Measurements from ENCODE around the gene FBXO48. TPM values are rescaled to one million over a fixed set of nuclear protein-coding genes. Genes with fewer than 3 reads are reported as not detected.

Gene FBXO48
- total and polyA plus RNA-seq, 2 of the 4 experiments (the other 2 are of a cell fraction) = 0.18 to 0.43 TPM

DNA sequence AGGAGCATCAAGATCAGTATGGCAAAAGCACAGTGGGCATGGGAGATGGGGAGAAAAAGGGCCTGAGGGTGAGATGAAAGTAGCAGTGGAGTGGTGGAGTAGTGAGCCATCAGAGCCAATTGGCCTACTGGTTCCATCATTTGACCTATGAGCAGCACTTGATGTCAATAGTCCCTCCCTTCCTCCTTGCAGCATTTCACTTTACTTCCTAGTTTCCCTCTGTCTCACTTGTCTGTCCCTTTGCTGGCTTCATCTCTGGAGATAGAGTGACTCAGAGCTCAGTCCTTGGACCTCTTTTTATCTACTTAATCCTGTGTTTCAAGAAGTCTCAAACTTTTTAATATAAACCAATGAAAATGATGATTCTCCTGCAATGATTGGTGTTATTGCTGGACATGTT lies 32.1 kb downstream of the FBXO48 start:
- no peak overlapping the region for H3K56ac ChIP-seq (ENCODE audit: extremely low read depth, insufficient read depth, low read length)
- H3K4me1 ChIP-seq (ENCODE audit: control insufficient read depth, insufficient read depth, low read length) = 0 out of 2 replicates have a peak, but pooled peaks cover 2% of the 10 kb centered on the region
- H3K27ac ChIP-seq (ENCODE audit: insufficient read depth, low read length) = no peak overlapping the region
- H2BK20ac ChIP-seq (ENCODE audit: low read depth, low read length) = no peak overlapping the region
- intact Hi-C loops (cut with micrococcal nuclease) (no loop called here), dilution Hi-C loops (cut with HindIII; ENCODE audit: low sequenced_read_pairs, unreplicated experiment) (no loop called here), in situ Hi-C loops (cut with MboI; ENCODE audit: low sequenced_read_pairs) (no loop called here)
- no peak overlapping the region for H2BK15ac ChIP-seq (ENCODE audit: low read depth, low read length)
- no peak overlapping the region for H3K4me3 ChIP-seq (ENCODE audit: insufficient read depth, low read depth, low read length)
- no TSS peak for BruUV-seq (replicated peaks)
- ChIA-PET POLR2A (ENCODE audit: unreplicated experiment) (no interaction called here), CTCF (interaction anchor here (1.0 kb wide), 1 partner anchor 313 kb away, joined by 3 read pairs; no protein-coding TSS in a partner anchor)
- no peak overlapping the region for H3K4ac ChIP-seq (ENCODE audit: low read depth, low read length)
- H3K27me3 ChIP-seq (ENCODE audit: control insufficient read depth, insufficient read depth, low read length) = peaks cover 16% of the 10 kb centered on the region
- no peaks in the 10 kb centered on the region for H3K79me1 ChIP-seq (ENCODE audit: low read depth in 1 of 2, low read length in 2 of 2)
- no peaks in the 10 kb centered on the region for H4K20me1 ChIP-seq (ENCODE audit: insufficient read depth, low read length)
- no peak overlapping the region for H2AFZ ChIP-seq (replicated peaks; ENCODE audit: low read length, poor library complexity)
- H4K91ac ChIP-seq (ENCODE audit: insufficient read depth, low read depth, low read length) = no peak overlapping the region
- H3K9me1 ChIP-seq (ENCODE audit: insufficient read depth, low read length) = no peaks in the 10 kb centered on the region
- no peak overlapping the region for H3K14ac ChIP-seq (replicated peaks; ENCODE audit: low read depth, low read length)
- H2AK9ac ChIP-seq (replicated peaks; ENCODE audit: low read depth, low read length, poor library complexity) = no peak overlapping the region
- ATAC-seq (ENCODE audit: low read depth) = no peak
- H4K8ac ChIP-seq (ENCODE audit: low read depth in 2 of 2, low read length in 2 of 2) = no peak overlapping the region
- H4K5ac ChIP-seq (ENCODE audit: low read depth, low read length) = no peak overlapping the region
- no peaks in the 10 kb centered on the region for H3K36me3 ChIP-seq (ENCODE audit: control insufficient read depth, insufficient read depth, low read length)
- no peak overlapping the region for H2AK5ac ChIP-seq (ENCODE audit: low read depth, low read length)
- no peak overlapping the region for H3K4me2 ChIP-seq (ENCODE audit: low read depth, low read length)
- H3K18ac ChIP-seq (ENCODE audit: low read depth, low read length) = no peak overlapping the region
- H2BK5ac ChIP-seq (ENCODE audit: low read depth, low read length, poor library complexity, severe bottlenecking) = no peak overlapping the region
- H3K9me3 ChIP-seq (ENCODE audit: control insufficient read depth, insufficient read depth, low read length) = no peaks in the 10 kb centered on the region
- no peak for DNase-seq
- H3K9ac ChIP-seq (ENCODE audit: low read depth, low read length) = no peak overlapping the region
- no peak overlapping the region for H3K23ac ChIP-seq (ENCODE audit: low read depth, low read length)
- H2BK120ac ChIP-seq (ENCODE audit: low read depth, low read length) = no peak overlapping the region
- TF ChIP-seq RFX5 (IDR thresholded peaks at IDR 0.05; ENCODE audit: low read depth, low read length) = no peak
- no peak for TF ChIP-seq POLR2A (IDR thresholded peaks at IDR 0.05; ENCODE audit: low read depth, low read length)
- TF ChIP-seq MAFK (IDR thresholded peaks at IDR 0.05; ENCODE audit: low read depth, low read length) = no peak
- TF ChIP-seq BHLHE40 (IDR thresholded peaks at IDR 0.05; ENCODE audit: low read depth, low read length) = no peak
- TF ChIP-seq MAZ (IDR thresholded peaks at IDR 0.05; ENCODE audit: borderline replicate concordance, low read depth, low read length) = no peak
- TF ChIP-seq MXI1 (IDR thresholded peaks at IDR 0.05; ENCODE audit: borderline replicate concordance, low read depth, low read length) = no peak
- TF ChIP-seq, protein P1, sequence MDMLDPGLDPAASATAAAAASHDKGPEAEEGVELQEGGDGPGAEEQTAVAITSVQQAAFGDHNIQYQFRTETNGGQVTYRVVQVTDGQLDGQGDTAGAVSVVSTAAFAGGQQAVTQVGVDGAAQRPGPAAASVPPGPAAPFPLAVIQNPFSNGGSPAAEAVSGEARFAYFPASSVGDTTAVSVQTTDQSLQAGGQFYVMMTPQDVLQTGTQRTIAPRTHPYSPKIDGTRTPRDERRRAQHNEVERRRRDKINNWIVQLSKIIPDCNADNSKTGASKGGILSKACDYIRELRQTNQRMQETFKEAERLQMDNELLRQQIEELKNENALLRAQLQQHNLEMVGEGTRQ (IDR thresholded peaks at IDR 0.05; ENCODE audit: low read depth, low read length) = no peak

Data from IMR-90 (cell line).